HEK293 (cell line): ENCODE results near the gene RCOR3.

Experiments used
- CTCF ChIA-PET: fragments of 350-600 bp; formaldehyde crosslinking; extraction: SDS; loops from one replicate; lab custom pipeline; 2021; ENCODE audit warnings: antibody characterized with exemption; lab: Yijun Ruan, JAX
- POLR2A ChIA-PET: fragments of 300-600 bp; formaldehyde crosslinking; extraction: SDS; loops from one replicate; lab custom pipeline; 2020; ENCODE audit warnings: antibody characterized with exemption, inconsistent platforms; lab: Yijun Ruan, JAX
- H3K27ac ChIP-seq: fragments of 200-500 bp; sonication (Bioruptor generic); 2 replicates; pipeline ENCODE4 v1.5.1; 2014; ENCODE audit warnings: low read depth, low read length, control low read depth, inconsistent platforms; ENCODE audit errors: extremely low read depth
- H3K36me3 ChIP-seq, 2 experiments: fragments of 200-500 bp in 1 of 2; sonication (Bioruptor generic) in 1 of 2; 1 replicate in 1 of 2; 2 replicates in 1 of 2; pipeline ENCODE4 v1.5.1; 2014 to 2017; ENCODE audit warnings: inconsistent platforms in 2 of 2, low read length in 2 of 2; ENCODE audit not compliant: control insufficient read depth in 2 of 2, insufficient read depth in 1 of 2
- H3K4me1 ChIP-seq: fragments of 200-500 bp; sonication (Bioruptor generic); 2 replicates; pipeline ENCODE4 v1.5.1; 2014; ENCODE audit warnings: mild to moderate bottlenecking, low read length, inconsistent platforms; ENCODE audit not compliant: control insufficient read depth, insufficient read depth
- H3K4me3 ChIP-seq: 2 replicates; pipeline ENCODE4 v1.5.1; 2011; ENCODE audit warnings: low read depth, mild to moderate bottlenecking, control low read depth, low read length, moderate library complexity
- H3K9me3 ChIP-seq: fragments of 200-500 bp; sonication (Bioruptor generic); 2 replicates; pipeline ENCODE4 v1.5.1; 2014; ENCODE audit warnings: low read depth, low read length, inconsistent platforms; ENCODE audit not compliant: control insufficient read depth, insufficient read depth
- BCL6B ChIP-seq: fragments of 450-650 bp; formaldehyde crosslinking; IDR thresholded peaks from 2 replicates; pipeline ENCODE4 v1.5.1; 2017; ENCODE audit warnings: missing biosample characterization, missing genetic modification characterization
- GLIS2 ChIP-seq: fragments of 450-650 bp; formaldehyde crosslinking; IDR thresholded peaks from 2 replicates; pipeline ENCODE4 v1.5.1; 2016; ENCODE audit warnings: missing biosample characterization, missing genetic modification characterization
- INSM2 ChIP-seq: fragments of 450-650 bp; formaldehyde crosslinking; IDR thresholded peaks from 2 replicates; pipeline ENCODE4 v1.5.1; 2016; ENCODE audit warnings: missing biosample characterization, missing genetic modification characterization
- MYNN ChIP-seq: fragments of 450-650 bp; formaldehyde crosslinking; IDR thresholded peaks from 2 replicates; pipeline ENCODE4 v1.5.1; 2016; ENCODE audit warnings: missing biosample characterization, missing genetic modification characterization, borderline replicate concordance
- PRDM1 ChIP-seq: fragments of 450-650 bp; formaldehyde crosslinking; IDR thresholded peaks from 2 replicates; pipeline ENCODE4; 2016; ENCODE audit warnings: missing biosample characterization, missing genetic modification characterization
- REPIN1 ChIP-seq: fragments of 450-650 bp; formaldehyde crosslinking; IDR thresholded peaks from 2 replicates; pipeline ENCODE4 v1.5.1; 2017; ENCODE audit warnings: missing biosample characterization, missing genetic modification characterization, low read depth
- REST ChIP-seq: fragments of 450-650 bp; formaldehyde crosslinking; IDR thresholded peaks from 2 replicates; pipeline ENCODE4 v1.5.1; 2016; ENCODE audit warnings: missing biosample characterization, missing genetic modification characterization
- SCRT1 ChIP-seq: fragments of 450-650 bp; formaldehyde crosslinking; IDR thresholded peaks from 2 replicates; pipeline ENCODE4 v1.5.1; 2016; ENCODE audit warnings: missing biosample characterization, missing genetic modification characterization, borderline replicate concordance
- ZBTB11 ChIP-seq: fragments of 450-650 bp; formaldehyde crosslinking; conservative IDR thresholded peaks from 2 replicates; pipeline ENCODE4 v1.5.1; 2016; ENCODE audit warnings: low read depth, missing biosample characterization, missing genetic modification characterization
- ZBTB44 ChIP-seq: fragments of 450-650 bp; IDR thresholded peaks from 2 replicates; pipeline ENCODE4 v1.5.1; 2018; ENCODE audit warnings: missing biosample characterization, mild to moderate bottlenecking, missing genetic modification characterization
- ZBTB48 ChIP-seq: fragments of 450-650 bp; formaldehyde crosslinking; IDR thresholded peaks from 2 replicates; pipeline ENCODE4 v1.5.1; 2016; ENCODE audit warnings: missing biosample characterization, missing genetic modification characterization
- ZIC2 ChIP-seq: fragments of 450-650 bp; formaldehyde crosslinking; IDR thresholded peaks from 2 replicates; pipeline ENCODE4 v1.5.1; 2016; ENCODE audit warnings: missing biosample characterization, missing genetic modification characterization
- ZNF174 ChIP-seq: fragments of 450-650 bp; formaldehyde crosslinking; IDR thresholded peaks from 2 replicates; pipeline ENCODE4 v1.5.0; 2017; ENCODE audit warnings: missing biosample characterization, mild to moderate bottlenecking, missing genetic modification characterization
- ZNF239 ChIP-seq: fragments of 450-650 bp; formaldehyde crosslinking; IDR thresholded peaks from 2 replicates; pipeline ENCODE4 v1.5.1; 2016; ENCODE audit warnings: missing biosample characterization, missing genetic modification characterization
- ZNF280D ChIP-seq: fragments of 450-650 bp; formaldehyde crosslinking; IDR thresholded peaks from 2 replicates; pipeline ENCODE4 v1.5.1; 2016; ENCODE audit warnings: missing biosample characterization, missing genetic modification characterization
- ZNF335 ChIP-seq: fragments of 450-650 bp; formaldehyde crosslinking; conservative IDR thresholded peaks from 2 replicates; pipeline ENCODE4 v1.5.1; 2016; ENCODE audit warnings: missing biosample characterization, missing genetic modification characterization
- ZNF610 ChIP-seq: fragments of 450-650 bp; formaldehyde crosslinking; IDR thresholded peaks from 2 replicates; pipeline ENCODE4 v1.5.1; 2016; ENCODE audit warnings: missing biosample characterization, missing genetic modification characterization, borderline replicate concordance
- ZNF777 ChIP-seq: fragments of 450-650 bp; formaldehyde crosslinking; IDR thresholded peaks from 2 replicates; pipeline ENCODE4 v1.5.1; 2017; ENCODE audit warnings: missing biosample characterization, missing genetic modification characterization, borderline replicate concordance
- ZNF830 ChIP-seq: fragments of 450-650 bp; IDR thresholded peaks from 2 replicates; pipeline ENCODE4 v1.5.0; 2018; ENCODE audit warnings: missing biosample characterization, missing genetic modification characterization, low read depth, mild to moderate bottlenecking, moderate library complexity
- ZSCAN30 ChIP-seq: fragments of 450-650 bp; IDR thresholded peaks from 2 replicates; pipeline ENCODE4 v1.5.1; 2018; ENCODE audit warnings: missing biosample characterization, mild to moderate bottlenecking, missing genetic modification characterization, moderate library complexity

RCOR3 gene

GRCh38 chr1:211305044-211305443 is 45.9 kb downstream of the RCOR3 start (continued):
- TF ChIP-seq ZBTB48 (tag by site-specific recombination): no peak
- no peak for TF ChIP-seq ZNF280D
- TF ChIP-seq ZNF335 (tag by site-specific recombination): no peak
- TF ChIP-seq REST (tag by site-specific recombination): no peak
- TF ChIP-seq ZNF777 (tag by site-specific recombination): no peak
- no peak for TF ChIP-seq GLIS2 (tag by site-specific recombination)
- TF ChIP-seq INSM2 (tag by site-specific recombination): no peak
- TF ChIP-seq ZSCAN30 (tag by site-specific recombination): no peak
- no peak for TF ChIP-seq ZNF610 (tag by site-specific recombination)
- TF ChIP-seq ZNF239 (tag by site-specific recombination): no peak

- Histone ChIP-seq H3K4me3 (no peak overlapping the region), H3K9me3 (no peaks in the 10 kb centered on the region), H3K36me3 (peaks cover 18 to 24% of the 10 kb centered on the region in 2 experiments), H3K4me1 (no peaks in the 10 kb centered on the region), H3K27ac (no peak overlapping the region)
- CTCF ChIA-PET: no interaction called here
- POLR2A ChIA-PET: no interaction called here
- TF ChIP-seq SCRT1 (tag by site-specific recombination): no peak
- no peak for TF ChIP-seq ZBTB11 (tag by site-specific recombination)
- TF ChIP-seq ZNF335 (tag by site-specific recombination): no peak
- TF ChIP-seq ZNF830 (tag by site-specific recombination): no peak
- no peak for TF ChIP-seq BCL6B (tag by site-specific recombination)
- TF ChIP-seq REPIN1: no peak
- TF ChIP-seq MYNN (tag by site-specific recombination): no peak
- TF ChIP-seq PRDM1 (tag by site-specific recombination): no peak
- TF ChIP-seq ZIC2: no peak
- TF ChIP-seq ZNF174: no peak
- no peak for TF ChIP-seq ZBTB44
Measured at GRCh38 chr1:211309617-211310016, 50.5 kb downstream of the RCOR3 start.
